Activated CD4-positive, alpha-beta memory T cell treated with anti-CD3 and anti-CD28 coated beads, Interleukin-2, amount 10 ng/mL, durations not matched to agents 7 days and 5 days (primary cell): ENCODE measurements around the gene APOB. TPM values are rescaled to one million over a fixed set of nuclear protein-coding genes. Genes with fewer than 3 reads are reported as not detected.

Source experiments
- CTCF ChIA-PET: fragments of 350-600 bp; sonication (Branson Sonifier 250); formaldehyde crosslinking; loops from one replicate; lab custom pipeline; 2021; ENCODE audit warnings: antibody characterized with exemption, inconsistent platforms; lab: Charles Lee
- POLR2A ChIA-PET: fragments of 350-600 bp; sonication (Branson Sonifier 250); formaldehyde crosslinking; loops from one replicate; lab custom pipeline; 2021; ENCODE audit warnings: antibody characterized with exemption; lab: Charles Lee
- DNase-seq: peaks from one replicate; pipeline ENCODE4 v3.0.0-alpha.2; 2020
- H3K27ac Mint-ChIP-seq: one replicate; pipeline ENCODE4 v1.8.0; 2021; ENCODE audit warnings: mild to moderate bottlenecking, mixed read lengths
- H3K27me3 Mint-ChIP-seq: one replicate; pipeline ENCODE4 v1.8.0; 2021; ENCODE audit warnings: mixed read lengths
- H3K36me3 Mint-ChIP-seq: one replicate; pipeline ENCODE4 v1.8.0; 2021; ENCODE audit warnings: low read depth, mixed read lengths
- H3K4me1 Mint-ChIP-seq: one replicate; pipeline ENCODE4 v1.8.0; 2021; ENCODE audit warnings: mixed read lengths
- H3K4me3 Mint-ChIP-seq: one replicate; pipeline ENCODE4 v1.8.0; 2021; ENCODE audit warnings: mild to moderate bottlenecking, mixed read lengths
- H3K9me3 Mint-ChIP-seq: one replicate; pipeline ENCODE4 v1.8.0; 2021; ENCODE audit warnings: mixed read lengths
- total RNA-seq, 2 experiments: library from RNA; stranded (reverse); gene quantifications; one replicate each; pipeline ENCODE4 v1.2.3, GENCODE V29; 2021

Gene APOB
- total RNA-seq, 2 experiments from 2014 or later: not detected

DNA sequence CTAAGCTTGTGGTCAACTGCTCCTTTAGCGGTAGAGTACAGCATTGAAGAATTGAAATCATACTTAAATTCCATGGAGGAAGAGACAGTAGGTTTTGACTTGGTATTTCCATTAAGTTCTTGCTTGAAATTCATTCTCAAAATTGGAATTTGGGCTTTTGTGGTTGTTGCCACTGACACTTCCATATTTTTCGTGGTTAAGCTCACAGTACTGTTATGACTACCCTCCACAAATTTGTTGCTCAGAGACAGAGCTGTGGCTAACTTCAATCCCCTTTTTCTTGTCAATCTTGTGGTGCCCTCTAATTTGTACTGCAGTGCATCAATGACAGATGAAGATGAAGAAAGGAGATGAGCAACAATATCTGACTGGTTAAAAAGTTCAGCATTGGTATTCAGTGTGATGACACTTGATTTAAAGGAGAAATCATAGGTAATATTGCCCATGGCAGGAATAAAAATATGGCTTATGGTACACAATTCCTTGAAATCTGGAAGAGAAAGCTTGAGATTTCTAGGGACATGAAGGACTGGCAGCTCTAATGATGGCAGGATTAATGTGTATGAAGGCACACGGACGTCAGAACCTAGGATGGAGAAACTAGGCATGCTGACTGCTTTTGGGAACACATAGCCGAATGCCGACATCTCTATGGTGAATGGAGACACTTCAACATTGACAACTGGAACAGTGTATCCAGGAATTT lies 37.3 kb downstream of the APOB start:
- DNase-seq: no peak
- H3K4me1 Mint-ChIP-seq: no peaks in the 10 kb centered on the region
- peaks cover 4% of the 10 kb centered on the region for H3K27me3 Mint-ChIP-seq
- ChIA-PET CTCF (no interaction called here), POLR2A (no interaction called here)
- H3K27ac Mint-ChIP-seq: no peak overlapping the region
- no peaks in the 10 kb centered on the region for H3K36me3 Mint-ChIP-seq
- H3K9me3 Mint-ChIP-seq: no peaks in the 10 kb centered on the region
- H3K4me3 Mint-ChIP-seq: no peak overlapping the region

DNA sequence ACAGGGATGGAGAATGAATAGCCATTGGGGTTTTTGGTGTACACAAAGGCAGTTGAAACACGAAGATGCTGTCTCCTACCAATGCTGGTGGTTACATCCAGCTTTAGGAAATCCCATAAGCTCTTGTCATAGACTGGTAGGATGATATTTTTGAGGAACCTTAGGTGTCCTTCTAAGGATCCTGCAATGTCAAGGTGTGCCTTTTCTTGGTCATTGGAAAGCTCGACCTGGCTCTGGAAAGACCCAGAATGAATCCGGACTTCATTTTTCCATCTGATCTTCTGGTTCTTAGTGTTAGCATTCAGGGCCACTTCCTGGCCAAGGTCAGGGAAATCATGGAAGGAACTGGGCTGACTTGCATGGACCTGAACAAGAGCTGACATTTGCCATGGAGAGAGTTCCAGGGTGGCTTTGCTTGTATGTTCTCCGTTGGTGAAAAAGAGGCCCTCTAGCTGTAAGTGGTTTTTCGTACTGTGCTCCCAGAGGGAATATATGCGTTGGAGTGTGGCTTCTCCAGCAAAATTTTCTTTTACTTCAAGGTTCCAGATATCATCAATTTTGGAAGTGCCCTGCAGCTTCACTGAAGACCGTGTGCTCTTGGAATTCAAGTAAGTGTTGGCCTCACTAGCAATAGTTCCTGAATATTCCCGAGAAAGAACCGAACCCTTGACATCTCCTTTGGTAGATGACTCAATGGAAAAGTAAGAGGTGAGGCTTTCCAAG lies 38.0 kb downstream of the APOB start:
- Mint-ChIP-seq H3K27me3 (peaks cover 4% of the 10 kb centered on the region), H3K4me3 (no peak overlapping the region), H3K9me3 (no peaks in the 10 kb centered on the region), H3K27ac (no peak overlapping the region), H3K4me1 (no peaks in the 10 kb centered on the region), H3K36me3 (no peaks in the 10 kb centered on the region)
- CTCF ChIA-PET: no interaction called here
- DNase-seq: no peak
- POLR2A ChIA-PET: no interaction called here

DNA sequence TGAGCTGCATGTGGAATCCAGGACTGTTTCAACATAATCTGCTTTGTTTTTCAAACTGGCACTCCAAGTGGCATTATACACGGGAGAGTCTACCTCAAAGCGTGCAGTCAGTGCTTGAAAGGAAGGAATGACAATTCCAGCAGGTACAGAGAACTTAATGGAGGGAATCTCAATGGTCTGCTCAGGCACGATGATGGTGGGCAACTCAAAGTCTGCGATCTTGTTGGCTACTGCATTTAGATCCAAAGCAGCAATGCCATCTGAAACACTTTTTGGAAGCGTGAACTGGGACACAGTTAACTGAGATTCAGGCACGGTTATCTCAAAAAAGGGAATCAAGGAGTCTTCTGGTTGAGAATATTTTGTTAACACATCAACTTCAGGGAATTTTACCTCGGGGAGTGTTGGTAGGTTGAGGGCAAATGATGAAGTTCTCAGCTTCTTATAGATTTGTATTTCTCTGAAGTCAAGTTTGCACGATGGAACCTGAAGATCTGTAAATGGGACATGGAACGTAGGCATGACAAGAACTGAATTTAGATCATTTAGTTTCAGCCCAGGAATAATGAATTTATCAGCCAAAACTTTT lies 38.7 kb downstream of the APOB start:
- POLR2A ChIA-PET: no interaction called here
- no peak overlapping the region for H3K4me3 Mint-ChIP-seq
- CTCF ChIA-PET: no interaction called here

DNA sequence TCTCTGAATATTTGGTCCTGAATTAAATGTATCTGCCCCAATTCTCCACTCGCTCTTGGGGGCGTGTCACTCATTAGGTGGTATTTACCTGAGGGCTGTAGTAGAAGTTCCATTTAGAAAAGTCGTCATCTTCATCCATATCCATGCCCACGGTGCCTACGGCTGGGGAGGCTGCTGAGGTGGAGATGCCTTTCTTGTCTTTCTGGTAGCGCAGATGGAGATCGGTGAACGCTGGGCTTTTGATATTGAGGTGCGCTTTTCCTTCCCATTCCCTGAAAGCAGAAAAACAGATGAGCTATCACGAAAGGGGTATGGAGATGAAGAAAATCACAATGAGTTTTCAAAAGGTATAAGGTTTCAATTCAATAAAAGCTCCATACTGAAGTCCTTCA lies 39.7 kb downstream of the APOB start:
- POLR2A ChIA-PET: no interaction called here
- CTCF ChIA-PET: no interaction called here

More for the DNA sequence above, 38.7 kb downstream of the APOB start:
- DNase-seq: no peak
- Mint-ChIP-seq H3K36me3 (no peaks in the 10 kb centered on the region), H3K4me1 (no peaks in the 10 kb centered on the region), H3K27ac (no peak overlapping the region), H3K9me3 (no peaks in the 10 kb centered on the region), H3K27me3 (peaks cover 4% of the 10 kb centered on the region)

DNA sequence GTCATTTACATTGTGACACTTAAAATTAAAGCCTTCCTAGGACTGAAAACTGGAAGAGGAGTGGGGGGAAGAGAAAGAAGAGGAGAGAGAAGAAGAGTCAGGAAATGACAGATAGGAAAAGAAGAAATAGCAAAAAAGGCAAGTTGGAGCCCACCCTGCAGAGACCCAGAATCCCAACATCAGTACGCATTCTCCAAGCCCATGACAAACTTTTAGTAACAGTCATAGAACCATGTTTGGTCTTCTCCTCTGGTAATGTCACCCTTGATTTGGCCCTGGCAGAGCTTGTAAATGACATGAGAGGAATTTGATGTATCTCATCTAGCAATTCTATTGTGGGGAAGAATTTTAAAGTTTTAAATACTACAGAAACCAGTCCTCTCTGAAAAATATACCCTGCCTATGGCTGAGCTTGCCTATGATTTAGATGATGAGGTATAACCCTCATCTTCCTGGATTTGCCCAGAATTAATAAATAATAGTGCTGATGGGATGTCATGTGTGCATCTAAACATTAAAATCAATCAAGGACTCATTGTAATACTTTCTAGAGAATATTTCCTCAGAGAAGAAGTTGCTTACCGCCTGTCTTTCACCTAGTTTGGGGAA lies 40.2 kb downstream of the APOB start:
- Mint-ChIP-seq H3K27ac (no peak overlapping the region), H3K36me3 (no peaks in the 10 kb centered on the region), H3K4me3 (no peak overlapping the region), H3K9me3 (no peaks in the 10 kb centered on the region), H3K27me3 (peaks cover 4% of the 10 kb centered on the region), H3K4me1 (no peaks in the 10 kb centered on the region)
- CTCF ChIA-PET: no interaction called here
- DNase-seq: no peak
- POLR2A ChIA-PET: no interaction called here

More for the DNA sequence above, 39.7 kb downstream of the APOB start:
- H3K27me3 Mint-ChIP-seq: peaks cover 4% of the 10 kb centered on the region
- H3K9me3 Mint-ChIP-seq: no peaks in the 10 kb centered on the region
- H3K36me3 Mint-ChIP-seq: no peaks in the 10 kb centered on the region
- no peak overlapping the region for H3K27ac Mint-ChIP-seq
- H3K4me1 Mint-ChIP-seq: no peaks in the 10 kb centered on the region
- no peak for DNase-seq
- H3K4me3 Mint-ChIP-seq: no peak overlapping the region

DNA sequence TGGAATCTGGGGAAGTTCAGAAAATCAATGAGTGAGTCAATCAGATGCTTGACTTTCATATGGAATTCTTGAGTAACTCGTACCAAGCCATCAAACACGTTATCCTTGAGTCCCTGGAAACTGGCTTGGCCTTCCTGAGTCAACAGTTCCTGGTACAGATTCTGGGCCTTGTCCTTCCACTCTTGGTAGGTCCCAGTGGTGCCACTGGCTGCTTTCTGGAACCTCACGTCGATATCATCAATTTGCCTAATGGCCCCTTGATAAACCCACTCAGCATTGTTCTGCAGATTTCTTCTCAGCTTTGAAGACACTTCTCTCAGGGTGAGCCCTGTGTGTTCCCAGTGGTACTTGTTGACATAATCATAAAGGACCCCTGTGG lies 41.1 kb downstream of the APOB start:
- Mint-ChIP-seq H3K4me3 (no peak overlapping the region), H3K9me3 (no peaks in the 10 kb centered on the region), H3K36me3 (no peaks in the 10 kb centered on the region), H3K27me3 (no peaks in the 10 kb centered on the region), H3K27ac (no peak overlapping the region), H3K4me1 (no peaks in the 10 kb centered on the region)
- ChIA-PET CTCF (no interaction called here), POLR2A (no interaction called here)
- no peak for DNase-seq

DNA sequence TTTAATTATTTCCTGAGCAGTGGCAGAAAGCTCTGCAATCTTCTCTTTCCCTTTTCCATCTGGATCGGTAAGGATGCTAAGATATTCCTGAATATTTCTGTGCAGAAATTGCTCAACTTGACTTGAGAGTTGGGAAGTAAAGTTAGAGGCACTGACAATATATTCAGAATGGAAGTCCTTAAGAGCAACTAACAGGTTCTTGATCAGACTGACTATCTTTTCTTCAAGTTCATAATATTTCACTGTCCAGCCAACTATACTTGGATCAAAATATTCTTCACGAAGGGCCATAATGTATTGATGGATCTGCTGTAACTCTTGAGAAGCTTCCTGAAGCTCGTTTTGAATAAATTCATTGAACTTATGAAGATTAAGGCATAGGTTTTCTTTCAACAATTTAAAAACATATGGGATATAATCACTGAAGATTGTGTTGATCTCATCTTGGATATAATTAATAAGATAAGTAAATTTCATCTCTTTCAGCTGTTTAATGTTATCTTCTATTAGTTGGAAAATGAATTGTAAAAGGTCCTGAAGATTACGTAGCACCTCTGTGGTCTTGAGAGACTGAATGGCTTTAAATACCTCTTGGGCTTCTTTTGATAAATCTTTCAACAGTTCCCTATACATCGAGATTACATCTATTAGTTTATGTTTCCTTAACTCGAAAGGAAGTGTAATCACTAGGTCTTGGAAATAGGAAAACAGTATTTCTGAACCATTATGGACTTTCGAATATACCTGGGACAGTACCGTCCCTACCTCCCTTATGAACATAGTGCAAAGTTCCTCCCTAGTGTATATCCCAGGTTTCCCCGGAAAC lies 41.7 kb downstream of the APOB start:
- no peaks in the 10 kb centered on the region for H3K27me3 Mint-ChIP-seq
- ChIA-PET CTCF (no interaction called here), POLR2A (no interaction called here)
- no peaks in the 10 kb centered on the region for H3K4me1 Mint-ChIP-seq
- no peaks in the 10 kb centered on the region for H3K9me3 Mint-ChIP-seq
- no peak for DNase-seq
- H3K27ac Mint-ChIP-seq: no peak overlapping the region
- H3K36me3 Mint-ChIP-seq: no peaks in the 10 kb centered on the region
- no peak overlapping the region for H3K4me3 Mint-ChIP-seq

DNA sequence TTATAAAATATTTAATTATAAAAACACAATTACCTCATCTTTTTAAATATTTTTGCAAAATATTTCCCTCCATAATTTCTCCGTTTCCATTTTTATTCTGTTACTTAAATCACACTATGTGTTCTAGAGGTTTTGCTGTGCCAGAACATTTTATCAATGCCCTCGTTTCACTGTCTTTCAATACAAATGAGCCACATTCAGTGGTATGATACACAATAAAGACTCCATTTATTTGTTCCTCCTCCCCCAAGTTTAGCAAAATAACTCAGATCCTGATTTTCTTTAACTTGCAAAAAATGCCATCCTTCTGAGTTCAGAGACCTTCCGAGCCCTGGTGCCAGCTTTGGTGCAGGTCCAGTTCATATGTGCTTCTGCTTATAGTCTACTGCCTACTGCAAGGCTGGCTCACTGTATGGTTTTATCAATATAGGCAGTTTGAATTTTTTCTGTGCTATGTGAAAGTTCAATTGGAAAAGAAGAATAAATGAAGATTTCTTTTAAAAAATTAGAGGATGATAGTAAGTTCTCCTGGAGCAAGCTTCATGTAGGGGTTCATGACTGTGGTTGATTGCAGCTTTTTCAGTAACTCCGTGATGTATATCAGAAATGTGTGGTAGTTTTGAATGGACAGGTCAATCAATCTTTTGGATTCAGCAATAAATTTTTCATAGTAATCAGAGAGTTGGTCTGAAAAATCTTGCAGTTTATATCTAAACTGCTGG lies 42.5 kb downstream of the APOB start:
- Mint-ChIP-seq H3K36me3 (no peaks in the 10 kb centered on the region), H3K27me3 (no peaks in the 10 kb centered on the region), H3K4me1 (no peaks in the 10 kb centered on the region), H3K4me3 (no peak overlapping the region), H3K27ac (no peak overlapping the region), H3K9me3 (no peaks in the 10 kb centered on the region)
- ChIA-PET POLR2A (no interaction called here), CTCF (no interaction called here)
- no peak for DNase-seq

DNA sequence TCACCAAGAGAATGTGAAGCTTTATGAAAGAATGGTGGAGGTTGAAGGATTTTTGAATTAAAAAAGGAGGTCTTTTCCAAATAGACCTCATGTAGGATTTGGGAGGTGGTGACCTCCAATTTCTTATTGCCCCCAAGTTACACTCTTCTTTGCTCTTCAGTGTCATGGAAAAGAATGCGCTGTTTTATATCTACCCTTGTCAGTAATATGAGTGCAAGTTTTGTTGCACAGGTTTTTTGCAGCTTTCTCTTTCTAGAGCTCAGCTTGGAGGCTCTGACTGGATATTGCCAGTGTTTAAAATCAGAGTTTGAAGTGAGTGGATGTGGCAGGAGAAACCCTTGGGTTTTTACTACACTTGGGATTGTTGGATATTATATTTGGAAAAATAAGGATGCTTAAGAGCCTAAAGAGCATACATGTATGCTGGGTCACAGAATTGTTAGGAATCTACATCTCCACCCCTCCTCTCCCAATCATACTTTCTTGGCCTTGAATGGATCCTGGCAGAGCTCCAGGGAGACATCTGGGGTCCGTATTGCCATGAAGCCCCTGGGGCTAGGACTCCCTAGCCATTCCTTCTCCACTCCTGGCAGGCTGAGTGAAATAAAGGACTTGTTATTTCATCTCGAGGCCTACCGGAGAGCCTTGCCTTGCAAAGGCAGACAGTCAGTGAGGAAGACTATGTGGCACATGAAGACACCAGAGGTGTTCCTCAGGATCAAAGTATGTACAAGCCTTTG lies 43.8 kb downstream of the APOB start:
- Mint-ChIP-seq H3K4me3 (no peak overlapping the region), H3K27ac (no peak overlapping the region), H3K27me3 (no peaks in the 10 kb centered on the region), H3K9me3 (no peaks in the 10 kb centered on the region), H3K36me3 (no peaks in the 10 kb centered on the region), H3K4me1 (no peaks in the 10 kb centered on the region)
- POLR2A ChIA-PET: no interaction called here
- DNase-seq: no peak
- CTCF ChIA-PET: interaction anchor here (0.6 kb wide), 1 partner anchor 267 kb away, joined by 3 read pairs; no protein-coding TSS in a partner anchor

DNA sequence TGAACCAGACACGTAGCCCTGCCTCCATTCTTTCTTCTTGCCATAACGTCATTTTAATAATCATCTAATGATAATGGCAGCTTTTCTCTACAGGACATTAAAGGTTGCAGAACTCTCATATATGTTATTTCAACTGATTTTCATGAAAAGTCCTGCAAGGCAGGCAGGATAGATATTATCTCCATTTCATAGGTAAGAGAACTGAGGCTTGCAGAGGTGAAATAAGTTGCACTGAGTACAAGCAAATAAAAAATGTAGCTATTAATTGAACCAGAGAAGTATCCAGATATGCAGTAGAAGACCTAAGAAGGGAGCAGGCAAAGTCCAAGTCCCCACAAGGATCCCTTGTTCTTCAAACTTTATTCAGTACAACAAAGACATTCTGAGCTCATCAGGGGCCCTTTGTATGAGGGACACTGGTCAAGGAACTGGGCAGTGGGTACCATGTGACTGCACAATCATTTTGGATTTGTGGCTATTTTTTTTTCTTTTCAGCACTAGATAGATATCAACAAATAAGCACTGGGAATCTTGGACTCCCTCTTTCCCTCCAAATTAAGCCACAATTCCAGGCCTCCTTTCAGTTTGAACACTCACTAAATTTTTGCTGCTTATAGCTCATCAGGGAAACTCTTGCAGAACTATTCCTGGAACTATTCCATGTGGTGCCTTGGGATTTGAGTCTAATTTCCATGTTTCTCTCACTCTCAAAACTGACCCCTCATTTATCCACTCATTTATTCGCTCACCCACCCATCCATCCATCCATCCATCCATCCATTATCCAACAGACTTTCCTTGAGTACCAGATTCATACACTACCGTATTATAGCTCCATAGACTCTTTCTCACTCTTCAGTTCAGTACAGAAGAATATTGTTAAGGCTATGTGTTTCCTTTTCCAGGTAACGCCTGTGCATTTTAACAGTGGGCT lies 44.6 kb downstream of the APOB start:
- Mint-ChIP-seq H3K4me3 (no peak overlapping the region), H3K4me1 (no peaks in the 10 kb centered on the region), H3K36me3 (no peaks in the 10 kb centered on the region), H3K9me3 (no peaks in the 10 kb centered on the region), H3K27me3 (no peaks in the 10 kb centered on the region), H3K27ac (no peak overlapping the region)
- CTCF ChIA-PET: no interaction called here
- POLR2A ChIA-PET: no interaction called here
- no peak for DNase-seq

DNA sequence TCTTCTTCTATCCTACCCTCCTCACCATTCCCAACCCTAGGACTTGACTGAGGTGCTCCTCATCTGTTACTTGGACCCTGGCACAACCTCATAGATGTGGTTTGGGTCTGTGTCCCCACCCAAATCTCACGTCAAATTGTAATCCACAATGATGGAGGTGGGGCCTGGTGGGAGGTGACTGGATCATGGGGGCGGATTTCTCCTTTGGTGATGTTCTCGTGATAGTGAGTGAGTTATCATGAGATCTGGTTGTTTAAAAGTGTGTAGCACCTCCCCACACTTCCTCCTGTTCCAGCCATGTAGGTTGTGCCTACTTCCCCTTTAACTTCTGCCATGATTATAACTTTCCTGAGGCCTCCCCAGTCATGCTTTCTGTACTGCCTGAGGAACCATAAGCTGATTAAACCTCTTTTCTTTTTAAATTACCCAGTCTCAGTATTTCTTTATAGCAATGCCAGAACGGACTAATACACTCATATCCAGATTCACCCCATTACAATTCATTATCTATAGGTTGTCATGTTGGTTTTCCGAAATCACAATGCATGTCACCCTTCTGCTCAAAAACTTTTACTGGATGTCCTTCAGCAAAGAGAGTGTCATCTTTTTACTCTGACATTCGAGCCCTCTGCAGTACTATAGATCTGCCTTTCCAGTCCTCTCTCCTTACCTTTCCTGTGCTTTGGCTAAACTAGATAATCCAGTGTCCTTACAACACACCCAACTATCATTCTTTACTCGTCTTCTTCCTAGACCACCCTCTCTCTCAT lies 45.7 kb downstream of the APOB start:
- H3K36me3 Mint-ChIP-seq: no peaks in the 10 kb centered on the region
- ChIA-PET POLR2A (no interaction called here), CTCF (no interaction called here)
- H3K27me3 Mint-ChIP-seq: no peaks in the 10 kb centered on the region
- no peaks in the 10 kb centered on the region for H3K4me1 Mint-ChIP-seq
- no peak overlapping the region for H3K27ac Mint-ChIP-seq
- H3K9me3 Mint-ChIP-seq: no peaks in the 10 kb centered on the region
- H3K4me3 Mint-ChIP-seq: no peak overlapping the region
- no peak for DNase-seq
